Measurements from ENCODE around the gene SLC43A3. TPM values are rescaled to one million over a fixed set of nuclear protein-coding genes. Genes with fewer than 3 reads are reported as not detected.

The SLC43A3 gene
- total RNA-seq, 1 experiment from 2014 or later, result 21.4 TPM

- peaks cover 3 to 15% of the 10 kb centered on the region in 2 experiments for H3K4me1 Mint-ChIP-seq
- Histone ChIP-seq H2BK15ac (ENCODE audit: low read depth, low read length) (no peak overlapping the region), H3K27ac (ENCODE audit: insufficient read length, low read depth, low read length) (no peak overlapping the region), H3K23me2 (ENCODE audit: insufficient read length, low read depth, low read length, poor library complexity, severe bottlenecking) (no peaks in the 10 kb centered on the region), H3K9ac (ENCODE audit: extremely low read depth, insufficient read length, low read length) (no peak overlapping the region), H3K14ac (ENCODE audit: insufficient read depth, low read length) (no peak overlapping the region), H2BK5ac (ENCODE audit: insufficient read length, low read length) (no peak overlapping the region), H2BK120ac (ENCODE audit: low read depth, low read length, poor library complexity, severe bottlenecking) (no peak overlapping the region), H4K91ac (ENCODE audit: insufficient read length, low read depth, low read length) (no peak overlapping the region), H4K20me1 (ENCODE audit: control insufficient read depth, insufficient read depth, insufficient read length) (no peaks in the 10 kb centered on the region), H4K5ac (ENCODE audit: insufficient read length, low read depth, low read length) (no peak overlapping the region), H2BK20ac (ENCODE audit: low read depth, low read length, poor library complexity, severe bottlenecking) (no peak overlapping the region), H3K27me3 (ENCODE audit: insufficient read depth, low read length) (no peaks in the 10 kb centered on the region; the same call in 1 of the 2 replicates), H3K23ac (ENCODE audit: insufficient read length, low read depth, low read length) (no peak overlapping the region), H3K4me2 (ENCODE audit: insufficient read depth, insufficient read length, low read length) (peak overlapping the region; percentile 35), H3K9me3 (ENCODE audit: control insufficient read depth, low read depth, low read length) (no peaks in the 10 kb centered on the region), H3K56ac (ENCODE audit: insufficient read length, low read depth, low read length) (no peak overlapping the region), H4K8ac (replicated peaks; ENCODE audit: insufficient read length, low read depth, low read length) (no peak overlapping the region), H3K79me2 (ENCODE audit: insufficient read depth, low read length) (no peaks in the 10 kb centered on the region), H3T11ph (ENCODE audit: low read length) (no peak overlapping the region), H2AK5ac (ENCODE audit: insufficient read length, low read length) (no peak overlapping the region), H3K79me1 (ENCODE audit: insufficient read depth, low read depth, low read length, poor library complexity, severe bottlenecking) (no peaks in the 10 kb centered on the region), H2AFZ (ENCODE audit: low read length) (no peak overlapping the region), H3K4ac (ENCODE audit: low read depth, low read length) (no peak overlapping the region), H3K18ac (ENCODE audit: insufficient read length, low read depth, low read length) (no peak overlapping the region), H2BK12ac (ENCODE audit: insufficient read length, low read depth, low read length) (no peak overlapping the region), H3K4me1 (ENCODE audit: insufficient read depth, low read length) (no peaks in the 10 kb centered on the region; the same call in 1 of the 2 replicates)
- peak overlapping the region in 1 of 2 experiments; percentile 12; a peak in 2 of 5 replicates for H3K4me3 Mint-ChIP-seq
- WGBS (ENCODE audit: extremely low coverage, insufficient read length, low lambda C conversion rate), result 100% methylated on average over 2 of the region's 5 CpGs
- DNase-seq, result no peak
- TF ChIP-seq CTCF (conservative IDR thresholded peaks at IDR 0.05), result no peak
- no peaks in the 10 kb centered on the region for H3K36me3 Mint-ChIP-seq (ENCODE audit: insufficient read depth in 1 of 3, low read depth in 3 of 3)
- H3K27me3 Mint-ChIP-seq (ENCODE audit: low read depth), result peaks cover 54% of the 10 kb centered on the region
- no peaks in the 10 kb centered on the region for H3K9me3 Mint-ChIP-seq
- no peak overlapping the region for H3K27ac Mint-ChIP-seq
Observed at GRCh38 chr11:57377107-57377506, 49.8 kb downstream of the SLC43A3 start.

Measured in H9 (cell line).